Fibroblast of lung (primary cell): ENCODE results near the gene ITGB3. TPM values are rescaled to one million over a fixed set of nuclear protein-coding genes. Genes with fewer than 3 reads are reported as not detected.
"Not testable (repeated sequence)": the region's sequence is repeated elsewhere in the genome, so short reads cannot be mapped to it uniquely, and the experiment has no call there.

Source experiments
- DNase-seq, 2 donors: peaks; one replicate each; pipeline versions ENCODE4 v3.0.0 to v3.0.0-alpha.2; 2010; ENCODE audit warnings: low read depth in 2 of 2
- H2AFZ ChIP-seq: 2 replicates; pipeline ENCODE4 v1.5.1; 2012; ENCODE audit warnings: low read length, control low read depth, inconsistent platforms
- H3K27ac ChIP-seq: 2 replicates; pipeline ENCODE4 v1.5.1; 2011; ENCODE audit warnings: low read length, control low read depth; ENCODE audit not compliant: insufficient read depth
- H3K27me3 ChIP-seq: 2 replicates; pipeline ENCODE4 v1.5.1; 2011; ENCODE audit warnings: mild to moderate bottlenecking, low read length; ENCODE audit not compliant: control insufficient read depth, insufficient read depth
- H3K36me3 ChIP-seq: 2 replicates; pipeline ENCODE4 v1.5.1; 2011; ENCODE audit warnings: low read length; ENCODE audit not compliant: control insufficient read depth, insufficient read depth
- H3K4me1 ChIP-seq: 2 replicates; pipeline ENCODE4 v1.5.1; 2011; ENCODE audit warnings: low read length; ENCODE audit not compliant: control insufficient read depth, insufficient read depth; ENCODE audit errors: extremely low read depth
- H3K4me2 ChIP-seq: 2 replicates; pipeline ENCODE4 v1.5.1; 2011; ENCODE audit warnings: low read length, control low read depth; ENCODE audit not compliant: insufficient read depth; ENCODE audit errors: extremely low read depth
- H3K4me3 ChIP-seq, 4 experiments: fragments of 200-600 bp in 1 of 4; sonication (generic) in 1 of 4; replicated peaks in 1 of 4; 2 replicates each; pipeline ENCODE4 v1.5.1; 2011 to 2016; ENCODE audit warnings: low read length in 4 of 4, low read depth in 3 of 4, mild to moderate bottlenecking in 3 of 4, control low read depth in 2 of 4, inconsistent platforms in 1 of 4, mixed read lengths in 1 of 4; ENCODE audit not compliant: insufficient read depth in 1 of 4; ENCODE audit errors: control extremely low read depth in 1 of 4
- H3K79me2 ChIP-seq: 2 replicates; pipeline ENCODE4 v1.5.1; 2012; ENCODE audit warnings: mild to moderate bottlenecking, low read length, inconsistent platforms; ENCODE audit not compliant: control insufficient read depth, insufficient read depth
- H3K9ac ChIP-seq: 2 replicates; pipeline ENCODE4 v1.5.1; 2011; ENCODE audit warnings: mild to moderate bottlenecking, low read length, control low read depth; ENCODE audit not compliant: insufficient read depth
- H3K9me3 ChIP-seq: 2 replicates; pipeline ENCODE4 v1.5.1; 2012; ENCODE audit warnings: low read depth, low read length; ENCODE audit not compliant: control insufficient read depth, insufficient read depth
- H4K20me1 ChIP-seq: 2 replicates; pipeline ENCODE4 v1.5.1; 2011; ENCODE audit warnings: low read length; ENCODE audit not compliant: control insufficient read depth, insufficient read depth; ENCODE audit errors: extremely low read depth
- CTCF ChIP-seq, 2 donors: IDR thresholded peaks in 1 of 2; conservative IDR thresholded peaks in 1 of 2; 1 replicate in 1 of 2; 2 replicates in 1 of 2; pipeline ENCODE4 v1.5.1; 2011 to 2012; ENCODE audit warnings: low read length in 2 of 2, control low read depth in 1 of 2, inconsistent platforms in 1 of 2, low read depth in 1 of 2, mild to moderate bottlenecking in 1 of 2
- EZH2 ChIP-seq: IDR thresholded peaks from 2 replicates; pipeline ENCODE4 v1.5.1; 2012; ENCODE audit warnings: low read length, control low read depth, mild to moderate bottlenecking; ENCODE audit errors: missing control alignments
- polyA plus RNA-seq, 2 donors: library from polyadenylated mRNA; depleted of rRNA in 1 of 2; stranded (reverse) in 1 of 2; unstranded in 1 of 2; fragments of >200 nt; gene quantifications; 2 replicates each; pipeline ENCODE4 v1.2.1, GENCODE V29; 2011 to 2012; ENCODE audit warnings: missing spikeins in 1 of 2
- total RNA-seq: library from RNA; depleted of rRNA; stranded (reverse); fragments of >200 nt; gene quantifications from 2 replicates; pipeline ENCODE4 v1.2.1, GENCODE V29; 2014

ITGB3 gene
- total and polyA plus RNA-seq, 2 donors (not counting 1 experiment from before 2014, with no cell fraction given), result 22.0 to 23.3 TPM

- Histone ChIP-seq H3K79me2 (no peaks in the 10 kb centered on the region), H3K4me3 (no peak overlapping the region), H3K4me2 (no peak overlapping the region), H3K27me3 (peaks cover 2% of the 10 kb centered on the region), H2AFZ (no peak overlapping the region), H4K20me1 (no peaks in the 10 kb centered on the region), H3K9ac (no peak overlapping the region), H3K4me1 (no peaks in the 10 kb centered on the region), H3K27ac (no peak overlapping the region), H3K36me3 (no peaks in the 10 kb centered on the region), H3K9me3 (no peaks in the 10 kb centered on the region)
- TF ChIP-seq CTCF (conservative IDR thresholded peaks at IDR 0.05 in 1 of 2, IDR thresholded peaks at IDR 0.05 in 1 of 2; ENCODE audit: low read depth in 1 of 2, low read length in 2 of 2) (no peak), EZH2 (no peak)
- no peak for DNase-seq
Measured at GRCh38 chr17:47214931-47215330, 38.7 kb upstream of the ITGB3 start.

DNA sequence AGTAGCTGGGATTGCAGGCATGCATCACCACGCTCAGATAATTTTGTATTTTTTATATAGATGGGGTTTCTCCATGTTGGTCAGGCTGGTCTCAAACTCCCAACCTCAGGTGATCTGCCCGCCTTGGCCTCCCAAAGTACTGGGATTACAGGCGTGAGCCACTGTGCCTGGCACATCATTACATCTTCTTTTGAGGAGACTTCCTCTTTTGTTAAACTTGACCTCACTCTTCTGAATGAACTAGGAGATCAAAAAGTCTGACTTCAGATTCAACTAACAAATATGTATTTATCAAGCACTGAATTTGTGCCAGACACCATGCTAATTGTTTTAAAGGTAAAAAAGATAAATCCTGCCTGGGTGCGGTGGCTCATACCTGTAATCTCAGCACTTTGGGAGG, 36.8 kb upstream of the ITGB3 start:
- DNase-seq, H2AFZ ChIP-seq, H3K36me3 ChIP-seq, H3K27me3 ChIP-seq, H3K4me1 ChIP-seq, H3K9ac ChIP-seq, H4K20me1 ChIP-seq, H3K4me2 ChIP-seq, H3K27ac ChIP-seq, H3K9me3 ChIP-seq, H3K4me3 ChIP-seq, H3K79me2 ChIP-seq: not testable (repeated sequence)

- not testable (repeated sequence) for H3K4me2 ChIP-seq, H3K4me1 ChIP-seq, H2AFZ ChIP-seq, H3K36me3 ChIP-seq, H3K27ac ChIP-seq, H4K20me1 ChIP-seq, H3K27me3 ChIP-seq, H3K4me3 ChIP-seq, DNase-seq, H3K79me2 ChIP-seq, H3K9ac ChIP-seq, H3K9me3 ChIP-seq
Measured at GRCh38 chr17:47217279-47217678, 36.3 kb upstream of the ITGB3 start.

- Histone ChIP-seq H3K9ac (no peak overlapping the region), H3K27ac (no peak overlapping the region), H3K79me2 (no peaks in the 10 kb centered on the region), H2AFZ (no peak overlapping the region), H3K4me3 (no peak overlapping the region), H3K4me2 (no peak overlapping the region), H4K20me1 (no peaks in the 10 kb centered on the region), H3K4me1 (no peaks in the 10 kb centered on the region), H3K9me3 (no peaks in the 10 kb centered on the region), H3K36me3 (no peaks in the 10 kb centered on the region), H3K27me3 (peaks cover 4% of the 10 kb centered on the region)
- TF ChIP-seq CTCF (conservative IDR thresholded peaks at IDR 0.05 in 1 of 2, IDR thresholded peaks at IDR 0.05 in 1 of 2; ENCODE audit: low read depth in 1 of 2, low read length in 2 of 2), result no peak
- TF ChIP-seq EZH2, result no peak
- no peak for DNase-seq
Measured at GRCh38 chr17:47218896-47219430, 34.7 kb upstream of the ITGB3 start.
